Adipocyte (in vitro differentiated cells): ENCODE data around the gene UNC13B.
"Not testable (repeated sequence)": the region's sequence is repeated elsewhere in the genome, so short reads cannot be mapped to it uniquely, and the experiment has no call there.

Experiments
- DNase-seq: peaks from one replicate; pipeline ENCODE4 v3.0.0-alpha.2; 2015; ENCODE audit warnings: low read depth
- H3K27me3 ChIP-seq: replicated peaks from 2 replicates; pipeline ENCODE4 v1.7.0; 2013; ENCODE audit warnings: mild to moderate bottlenecking, low read length, moderate library complexity; ENCODE audit not compliant: control insufficient read depth, insufficient read depth
- H3K36me3 ChIP-seq: 2 replicates; pipeline ENCODE4 v1.7.0; 2013; ENCODE audit warnings: low read length, mild to moderate bottlenecking, moderate library complexity; ENCODE audit not compliant: control insufficient read depth, insufficient read depth, severe bottlenecking
- H3K4me1 ChIP-seq: 2 replicates; pipeline ENCODE4 v1.7.0; 2013; ENCODE audit warnings: mild to moderate bottlenecking, low read length, moderate library complexity; ENCODE audit not compliant: control insufficient read depth, insufficient read depth
- H3K4me3 ChIP-seq: 2 replicates; pipeline ENCODE4 v1.7.0; 2013; ENCODE audit warnings: mild to moderate bottlenecking, low read length, moderate library complexity
- H3K9ac ChIP-seq: 2 replicates; pipeline ENCODE4 v1.7.0; 2013; ENCODE audit warnings: mild to moderate bottlenecking, low read length, moderate library complexity
- H3K9me3 ChIP-seq: 2 replicates; pipeline ENCODE4 v1.7.0; 2013; ENCODE audit warnings: mild to moderate bottlenecking, low read length, moderate library complexity; ENCODE audit not compliant: control insufficient read depth

UNC13B gene

GRCh38 chr9:35229066-35229778 is 67.4 kb downstream of the UNC13B start:
- H3K4me3 ChIP-seq = no peak overlapping the region
- no peak overlapping the region for H3K9ac ChIP-seq
- DNase-seq = no peak
- peaks cover 5% of the 10 kb centered on the region for H3K9me3 ChIP-seq
- H3K27me3 ChIP-seq = no peaks in the 10 kb centered on the region
- no peaks in the 10 kb centered on the region for H3K36me3 ChIP-seq
- H3K4me1 ChIP-seq = peaks cover 6% of the 10 kb centered on the region

GRCh38 chr9:35229779-35230143 is 68.0 kb downstream of the UNC13B start:
- no peak overlapping the region for H3K4me3 ChIP-seq
- H3K27me3 ChIP-seq = no peaks in the 10 kb centered on the region
- peaks cover 6% of the 10 kb centered on the region for H3K4me1 ChIP-seq
- no peak for DNase-seq
- H3K9ac ChIP-seq = no peak overlapping the region
- peaks cover 2% of the 10 kb centered on the region for H3K9me3 ChIP-seq
- no peaks in the 10 kb centered on the region for H3K36me3 ChIP-seq

- Histone ChIP-seq H3K36me3 (no peaks in the 10 kb centered on the region), H3K9me3 (no peaks in the 10 kb centered on the region), H3K27me3 (no peaks in the 10 kb centered on the region), H3K4me1 (no peaks in the 10 kb centered on the region), H3K4me3 (no peak overlapping the region), H3K9ac (no peak overlapping the region)
- DNase-seq = no peak
Measured at GRCh38 chr9:35232867-35233544, 71.2 kb downstream of the UNC13B start.

- no peaks in the 10 kb centered on the region for H3K4me1 ChIP-seq
- no peak for DNase-seq
Measured at GRCh38 chr9:35236692-35237091, 74.9 kb downstream of the UNC13B start.

GRCh38 chr9:35237311-35237710 is 75.5 kb downstream of the UNC13B start:
- DNase-seq = no peak
- Histone ChIP-seq H3K36me3 (no peaks in the 10 kb centered on the region), H3K4me3 (no peak overlapping the region), H3K27me3 (no peaks in the 10 kb centered on the region), H3K9me3 (no peaks in the 10 kb centered on the region), H3K9ac (no peak overlapping the region), H3K4me1 (no peaks in the 10 kb centered on the region)

More at GRCh38 chr9:35236692-35237091, 74.9 kb downstream of the UNC13B start:
- Histone ChIP-seq H3K27me3 (no peaks in the 10 kb centered on the region), H3K4me3 (no peak overlapping the region), H3K9me3 (no peaks in the 10 kb centered on the region), H3K36me3 (no peaks in the 10 kb centered on the region), H3K9ac (no peak overlapping the region)

GRCh38 chr9:35245945-35246344 is 84.1 kb downstream of the UNC13B start:
- not testable (repeated sequence) for H3K27me3 ChIP-seq, DNase-seq, H3K4me1 ChIP-seq, H3K9ac ChIP-seq, H3K9me3 ChIP-seq, H3K4me3 ChIP-seq, H3K36me3 ChIP-seq

GRCh38 chr9:35253075-35253474 is 91.3 kb downstream of the UNC13B start:
- H3K36me3 ChIP-seq = no peaks in the 10 kb centered on the region
- H3K4me3 ChIP-seq = no peak overlapping the region
- no peak overlapping the region for H3K9ac ChIP-seq
- no peaks in the 10 kb centered on the region for H3K27me3 ChIP-seq
- H3K4me1 ChIP-seq = no peaks in the 10 kb centered on the region
- no peaks in the 10 kb centered on the region for H3K9me3 ChIP-seq
- no peak for DNase-seq

GRCh38 chr9:35254237-35254636 is 92.4 kb downstream of the UNC13B start:
- no peaks in the 10 kb centered on the region for H3K36me3 ChIP-seq
- H3K4me3 ChIP-seq = no peak overlapping the region
- no peak overlapping the region for H3K9ac ChIP-seq
- DNase-seq = no peak
- H3K9me3 ChIP-seq = no peaks in the 10 kb centered on the region
- H3K27me3 ChIP-seq = no peaks in the 10 kb centered on the region
- H3K4me1 ChIP-seq = no peaks in the 10 kb centered on the region

GRCh38 chr9:35254984-35255857 is 93.4 kb downstream of the UNC13B start:
- Histone ChIP-seq H3K4me3 (no peak overlapping the region), H3K9ac (no peak overlapping the region), H3K36me3 (no peaks in the 10 kb centered on the region), H3K27me3 (no peaks in the 10 kb centered on the region), H3K4me1 (no peaks in the 10 kb centered on the region), H3K9me3 (no peaks in the 10 kb centered on the region)
- no peak for DNase-seq

GRCh38 chr9:35257986-35258659 is 96.3 kb downstream of the UNC13B start:
- Histone ChIP-seq H3K9me3 (no peaks in the 10 kb centered on the region), H3K36me3 (no peaks in the 10 kb centered on the region), H3K4me3 (no peak overlapping the region), H3K4me1 (no peaks in the 10 kb centered on the region), H3K9ac (no peak overlapping the region), H3K27me3 (no peaks in the 10 kb centered on the region)
- no peak for DNase-seq
